Transverse colon (tissue), 4 donors: ENCODE data around the gene PIGS.

Experiments
- CTCF ChIP-seq, 5 experiments: fragments of 200-600 bp in 3 of 5; fragments of 450-650 bp in 2 of 5; sonication (generic) in 3 of 5; IDR thresholded peaks; 1 replicate in 2 of 5; 2 replicates in 3 of 5; pipeline ENCODE4 v1.5.1; 2016 to 2017; ENCODE audit warnings: antibody characterized with exemption in 5 of 5, inconsistent platforms in 3 of 5, mild to moderate bottlenecking in 2 of 5, moderate library complexity in 1 of 5
- EP300 ChIP-seq: sonication (generic); formaldehyde crosslinking; IDR thresholded peaks from one replicate; pipeline ENCODE4 v1.6.1; 2017; ENCODE audit warnings: antibody characterized with exemption, low read depth
- POLR2A ChIP-seq: fragments of 450-650 bp; IDR thresholded peaks from one replicate; pipeline ENCODE4 v1.6.1; 2016; ENCODE audit warnings: antibody characterized with exemption, mild to moderate bottlenecking, moderate library complexity
- POLR2AphosphoS5 ChIP-seq, 3 donors: sonication (generic); formaldehyde crosslinking; IDR thresholded peaks; one replicate each; pipeline ENCODE4 v1.6.1; 2016; ENCODE audit warnings: antibody characterized with exemption in 3 of 3

- TF ChIP-seq CTCF (IDR thresholded peaks at IDR 0.05) (no peak), POLR2A (no peak), POLR2AphosphoS5 (IDR thresholded peaks at IDR 0.05) (no peak), EP300 (no peak)
Observed at GRCh38 chr17:28548417-28549130, 22.8 kb downstream of the PIGS start.
